ENCODE data around the gene SPEG.
A peak's percentile ranks its signal among the peaks of the same experiment; 100 is the strongest.

The SPEG gene

DNA sequence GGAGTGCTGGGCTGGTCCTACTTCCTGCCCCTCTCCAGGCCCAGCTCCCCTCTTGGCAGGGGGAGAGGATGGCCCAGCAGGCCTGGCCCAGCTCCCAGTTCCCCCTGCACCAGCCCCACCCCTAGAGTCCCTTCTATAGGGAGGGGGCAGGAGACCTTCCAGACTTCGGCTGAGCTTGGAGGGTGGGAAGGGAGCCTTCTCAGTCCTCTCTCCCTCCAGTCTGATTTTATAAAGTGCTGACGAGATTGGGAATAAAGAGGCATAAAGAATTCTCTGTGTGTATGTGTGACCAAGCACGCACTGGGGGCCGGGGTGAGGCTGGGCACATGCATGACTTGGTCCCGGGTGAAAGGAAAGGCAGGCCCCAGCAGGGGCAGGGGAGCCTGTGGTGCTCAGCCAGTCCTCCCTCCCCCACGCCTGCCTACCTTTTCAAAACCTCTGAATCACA, 103.9 kb downstream of the SPEG start:
- no peak for DNase-seq

DNA sequence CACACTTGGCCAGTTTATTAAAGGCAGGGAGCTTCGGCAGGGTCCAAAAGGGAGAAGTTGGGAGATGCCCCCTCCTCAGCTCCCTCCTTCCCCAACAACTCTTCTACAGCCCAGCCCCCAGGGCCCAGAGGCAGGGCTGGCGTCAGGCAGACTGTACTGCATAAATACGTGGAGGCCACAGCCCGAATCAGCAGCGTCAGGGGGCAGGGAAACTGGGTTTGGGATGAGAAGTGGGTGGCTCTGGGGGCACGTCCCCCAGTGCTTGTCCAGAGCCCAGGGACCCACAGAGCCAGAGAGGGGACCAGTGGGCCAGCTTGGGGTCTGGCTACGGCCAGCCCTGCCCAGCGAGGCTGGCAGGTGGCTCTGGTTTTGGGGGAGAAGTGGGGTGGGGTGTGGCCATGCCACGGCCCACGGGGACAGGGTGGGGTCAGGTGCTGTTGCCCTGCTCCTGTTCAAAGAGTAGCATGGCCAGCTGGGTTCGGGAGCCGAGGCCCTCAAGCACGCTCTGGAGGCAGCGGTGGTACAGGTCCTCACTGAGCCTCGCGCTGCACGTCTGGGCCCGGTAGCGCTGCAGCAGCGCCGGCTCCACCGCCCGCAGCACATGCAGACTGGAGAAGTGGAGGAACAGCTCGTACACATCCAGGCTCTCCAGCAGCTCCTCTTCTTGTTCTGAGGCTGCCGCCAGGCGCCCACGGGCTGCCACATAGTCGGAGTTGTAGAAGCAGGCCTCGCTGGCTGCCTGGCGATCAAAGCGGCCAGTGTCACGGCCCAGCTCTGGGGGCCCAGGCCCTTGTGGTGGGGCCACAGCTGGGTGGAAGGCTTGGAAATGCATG, 104.5 kb downstream of the SPEG start:
- no peak for DNase-seq

- DNase-seq, result no peak
Observed at GRCh38 chr2:219539926-219540678, 105.5 kb downstream of the SPEG start.

DNA sequence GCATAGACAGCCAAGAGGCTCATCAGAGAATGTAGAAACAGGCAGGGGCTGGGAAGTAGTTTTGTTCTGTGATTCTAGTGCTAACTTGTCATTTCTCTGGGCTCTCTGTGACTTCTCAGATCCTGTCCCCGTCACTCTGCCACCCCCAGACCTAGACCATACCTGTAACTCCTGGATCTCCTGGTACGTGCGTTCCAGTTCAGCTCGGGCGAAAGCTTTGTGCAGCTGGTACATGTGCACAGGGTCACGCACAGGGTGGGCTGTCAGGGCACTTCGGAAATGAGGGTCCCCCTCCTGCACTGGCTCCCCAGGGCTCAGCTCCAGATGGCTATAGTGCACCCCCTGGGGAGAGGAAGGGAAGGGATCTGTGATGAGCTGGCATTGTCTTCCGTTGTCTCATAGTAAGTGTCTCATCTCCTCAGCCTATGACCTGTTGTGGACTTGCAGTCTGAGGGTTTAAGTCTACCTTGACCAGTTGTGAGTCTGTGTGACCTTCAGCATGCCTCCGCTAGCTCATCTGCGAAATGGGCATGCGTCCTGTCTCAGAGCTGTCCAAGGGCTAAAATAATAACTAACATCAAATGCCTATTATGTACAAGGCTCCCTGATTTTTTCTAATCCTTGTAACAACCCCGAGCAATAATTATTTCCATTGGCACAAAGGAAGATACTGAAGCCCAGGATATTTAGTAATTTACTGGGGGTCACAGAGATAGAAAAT, 106.3 kb downstream of the SPEG start:
- DNase-seq, result no peak

GRCh38 chr2:219541611-219542180, 107.1 kb downstream of the SPEG start:
- peak; percentile 82 for DNase-seq

DNA sequence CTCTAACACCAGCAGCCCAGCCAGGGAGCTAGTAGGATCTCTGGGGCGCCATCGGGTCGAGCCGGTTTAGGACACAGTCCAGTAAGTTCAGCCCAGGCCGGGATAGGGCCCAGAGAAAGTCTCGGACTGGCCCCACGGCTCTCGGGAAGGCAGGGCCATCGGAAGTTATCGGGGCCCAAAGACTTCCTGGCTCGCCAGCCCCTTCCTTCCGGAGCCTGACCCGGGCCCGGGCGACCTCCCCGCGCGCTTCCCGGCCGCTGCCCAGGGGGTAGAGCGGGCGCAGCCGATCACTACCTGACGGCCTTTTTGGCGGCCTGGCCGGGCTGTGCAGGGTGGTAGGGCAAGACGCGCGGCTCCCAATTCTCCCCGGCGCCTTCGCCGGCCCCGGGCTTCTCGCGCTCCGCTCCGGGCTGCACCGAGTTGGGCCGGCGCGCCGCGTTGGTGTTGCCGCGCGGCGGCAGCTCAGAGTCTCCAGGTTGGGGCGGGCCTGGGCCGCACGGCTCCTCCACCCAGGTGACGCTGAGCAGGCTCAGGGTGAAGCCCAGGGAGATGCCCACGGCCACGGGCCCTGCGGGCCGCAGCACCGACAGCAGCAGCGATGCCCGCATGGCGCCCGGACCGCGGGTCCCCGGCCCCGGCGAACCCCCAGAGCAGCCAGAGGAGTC, 108.4 kb downstream of the SPEG start:
- peak; percentile 20 for DNase-seq

DNA sequence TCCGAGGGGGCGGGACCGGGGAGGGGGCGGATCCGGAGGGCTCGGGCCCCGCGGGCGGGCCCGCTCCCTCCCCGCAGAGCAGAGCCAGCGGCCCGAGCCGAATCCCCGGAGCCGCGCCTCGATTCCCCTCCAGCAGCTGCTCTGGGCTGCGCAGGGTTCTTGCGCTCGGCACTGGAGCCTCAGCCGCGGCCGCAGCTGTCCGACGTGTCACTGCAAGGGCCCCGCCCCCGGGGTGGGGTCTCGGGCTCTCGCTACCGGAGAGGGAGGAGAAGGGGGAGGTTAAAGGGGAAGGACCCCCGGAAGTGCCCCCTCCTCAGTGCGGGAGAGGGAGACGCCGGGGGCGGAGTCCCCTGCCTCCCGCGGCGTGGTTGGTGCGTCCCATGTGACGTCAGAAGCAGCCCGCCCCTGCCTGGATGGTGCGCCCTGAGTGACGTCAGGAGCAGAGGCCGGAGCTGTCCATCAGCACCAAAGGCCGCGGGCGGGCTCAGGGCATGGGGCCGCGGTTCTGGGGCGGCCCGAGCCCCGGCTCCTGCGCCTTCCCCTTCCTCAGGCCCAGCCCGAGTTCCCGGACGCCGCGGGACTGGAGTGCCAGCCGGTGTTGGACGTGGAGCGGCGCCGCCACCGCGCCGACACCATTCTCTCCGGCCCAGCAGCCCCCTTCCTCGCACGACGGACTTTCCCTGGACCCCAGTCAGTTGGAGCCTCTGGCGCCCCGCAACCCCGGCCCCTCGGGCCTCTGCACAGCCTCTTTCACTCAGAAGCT, 109.1 kb downstream of the SPEG start, which contains the start of the genes CHPF and TMEM198:
TSS of gene CHPF (minus strand) at position 214 of the 763 bp plus-strand sequence. CDS start 271 bp downstream, outside the sequence.
TSS of gene TMEM198 (plus strand) at position 433 of the 763 bp plus-strand sequence. CDS start 700 bp downstream, outside the sequence.
- peak; percentile 98 for DNase-seq

DNA sequence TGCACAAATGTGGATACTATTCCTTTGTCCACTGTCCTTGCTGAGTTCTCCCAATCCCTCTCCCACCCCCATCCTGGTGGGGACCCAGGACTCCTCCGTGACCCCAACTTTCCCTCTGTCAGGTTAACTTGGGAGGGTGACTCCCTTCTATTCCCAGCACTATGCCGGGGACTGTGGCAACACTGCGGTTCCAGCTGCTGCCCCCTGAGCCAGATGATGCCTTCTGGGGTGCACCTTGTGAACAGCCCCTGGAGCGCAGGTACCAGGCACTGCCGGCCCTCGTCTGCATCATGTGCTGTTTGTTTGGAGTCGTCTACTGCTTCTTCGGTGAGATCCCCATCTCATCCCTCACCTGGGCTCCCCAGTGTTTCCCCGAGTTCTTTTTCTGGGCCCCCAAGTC, 109.9 kb downstream of the SPEG start:
- no peak for DNase-seq

DNA sequence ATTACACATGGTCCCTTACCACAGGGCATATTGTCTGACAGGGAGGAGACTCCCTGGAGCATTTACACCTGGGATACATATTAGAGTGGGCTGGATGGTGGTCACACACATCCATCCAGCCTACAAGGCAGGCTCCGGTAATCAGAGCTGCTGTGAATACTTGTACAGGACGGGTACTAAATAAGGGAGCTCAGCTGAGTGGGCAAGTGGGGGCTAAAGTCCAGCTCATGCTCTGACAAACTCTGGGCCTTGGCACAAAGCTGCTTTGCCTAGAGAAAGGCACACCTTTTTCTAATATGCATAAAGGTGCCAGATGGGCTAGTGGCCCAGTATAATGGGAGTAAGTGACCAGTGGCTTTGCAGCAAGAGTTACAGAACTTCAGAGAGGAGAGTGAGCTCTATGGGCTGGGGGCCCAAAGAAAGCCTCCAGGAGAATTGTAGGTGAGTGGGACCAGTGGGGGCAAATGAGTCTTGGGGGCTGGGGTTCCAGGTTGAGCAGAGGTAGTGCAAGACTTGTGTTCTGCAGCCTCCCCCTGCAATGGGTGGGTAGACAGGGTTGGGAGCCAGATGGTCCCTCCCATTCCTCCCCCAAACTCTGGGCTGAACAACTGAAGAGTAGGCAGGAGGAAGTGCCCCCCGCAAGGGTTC, 110.8 kb downstream of the SPEG start:
- no peak for DNase-seq

DNA sequence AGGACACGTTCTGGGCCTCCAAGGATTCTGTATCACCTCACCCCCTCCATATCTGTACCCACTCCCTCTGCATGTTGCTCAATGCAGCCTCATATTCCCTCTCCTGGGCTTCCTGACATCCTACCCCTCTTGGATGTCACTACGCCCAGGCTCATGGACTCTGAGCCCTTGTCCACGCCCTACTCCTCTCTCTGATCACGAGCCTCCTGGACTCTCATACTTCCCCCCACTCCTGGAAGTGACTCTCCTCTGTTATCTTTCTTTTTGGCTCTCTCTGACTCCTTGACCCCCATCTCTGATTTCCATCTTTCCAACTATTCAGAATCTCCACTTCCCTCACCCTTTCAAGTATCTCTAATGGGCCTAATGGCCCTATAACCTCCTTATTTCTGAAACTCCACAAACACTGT, 111.3 kb downstream of the SPEG start:
- DNase-seq, result no peak

DNA sequence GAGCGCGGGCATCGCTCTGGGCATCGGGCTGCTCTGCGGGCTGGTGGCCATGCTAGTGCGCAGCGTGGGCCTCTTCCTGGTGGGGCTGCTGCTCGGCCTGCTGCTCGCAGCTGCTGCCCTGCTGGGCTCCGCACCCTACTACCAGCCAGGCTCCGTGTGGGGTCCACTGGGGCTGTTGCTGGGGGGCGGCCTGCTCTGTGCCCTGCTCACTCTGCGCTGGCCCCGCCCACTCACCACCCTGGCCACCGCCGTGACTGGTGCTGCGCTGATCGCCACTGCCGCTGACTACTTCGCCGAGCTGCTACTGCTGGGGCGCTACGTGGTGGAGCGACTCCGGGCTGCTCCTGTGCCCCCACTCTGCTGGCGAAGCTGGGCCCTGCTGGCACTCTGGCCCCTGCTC, 113.0 kb downstream of the SPEG start:
- no peak for DNase-seq

Data from NCI-H146 (cell line).